HL-60 (cell line): ENCODE results near the gene PRKAG2.

Experiments used
- DNase-seq, 2 experiments: peaks; one replicate each; pipeline ENCODE4 v3.0.0-alpha.2; 2010 to 2020; ENCODE audit warnings: low read depth in 1 of 2, low spot score in 1 of 2
- H3K27ac ChIP-seq: fragments of 250-450 bp; sonication (Bioruptor Pico); replicated peaks from 2 replicates; pipeline ENCODE4 v1.5.1; 2020; ENCODE audit warnings: mild to moderate bottlenecking, moderate library complexity
- H3K27me3 ChIP-seq: fragments of 250-450 bp; sonication (Bioruptor Pico); 2 replicates; pipeline ENCODE4 v1.5.1; 2021; ENCODE audit warnings: mild to moderate bottlenecking, moderate library complexity; ENCODE audit not compliant: insufficient read depth, poor library complexity, severe bottlenecking
- H3K4me3 ChIP-seq: replicated peaks from 2 replicates; pipeline ENCODE4 v1.5.1; 2011; ENCODE audit warnings: mild to moderate bottlenecking, control low read depth, low read length; ENCODE audit not compliant: insufficient read depth
- GABPA ChIP-seq: IDR thresholded peaks from 2 replicates; pipeline ENCODE4 v1.6.1; 2012; ENCODE audit warnings: low read depth
- POLR2AphosphoS5 ChIP-seq: IDR thresholded peaks from 2 replicates; pipeline ENCODE4 v1.6.1; 2012; ENCODE audit warnings: low read depth
- SPI1 ChIP-seq: IDR thresholded peaks from 2 replicates; pipeline ENCODE4 v1.6.1; 2012; ENCODE audit warnings: low read depth, mild to moderate bottlenecking, borderline replicate concordance
- TF ChIP-seq, protein P1 (sequence below): IDR thresholded peaks from one replicate; pipeline ENCODE4 v1.5.1; 2011; ENCODE audit warnings: low read length, control low read depth, inconsistent platforms; ENCODE audit not compliant: insufficient read depth
- TF ChIP-seq, protein P2 (sequence below): IDR thresholded peaks from 2 replicates; pipeline ENCODE4 v1.6.1; 2012; ENCODE audit warnings: low read depth; ENCODE audit not compliant: insufficient replicate concordance

PRKAG2 gene

DNA sequence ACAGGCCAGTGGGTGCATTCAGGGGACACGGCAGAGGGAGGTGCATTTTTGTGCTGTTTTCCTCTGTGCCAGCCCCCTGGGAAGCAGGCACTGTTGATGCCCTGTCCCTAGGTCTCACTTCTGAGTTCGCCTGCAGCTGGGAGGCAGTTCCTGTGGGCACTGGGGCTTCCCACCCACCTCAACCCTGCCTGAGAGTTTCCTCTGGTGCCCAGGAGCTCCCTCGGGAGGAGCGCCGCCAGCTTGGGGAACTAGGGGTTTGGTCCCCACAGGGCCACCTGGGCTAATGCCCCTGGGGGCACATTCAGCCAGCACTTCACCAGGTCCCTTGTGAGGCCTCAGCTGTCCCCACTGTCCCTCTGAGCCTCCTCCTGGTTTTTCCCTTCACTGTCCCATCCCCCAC, 179.0 kb downstream of the PRKAG2 start:
- Histone ChIP-seq H3K27me3 (no peaks in the 10 kb centered on the region), H3K27ac (no peak overlapping the region), H3K4me3 (no peak overlapping the region)
- no peak for DNase-seq
- TF ChIP-seq, protein P1, sequence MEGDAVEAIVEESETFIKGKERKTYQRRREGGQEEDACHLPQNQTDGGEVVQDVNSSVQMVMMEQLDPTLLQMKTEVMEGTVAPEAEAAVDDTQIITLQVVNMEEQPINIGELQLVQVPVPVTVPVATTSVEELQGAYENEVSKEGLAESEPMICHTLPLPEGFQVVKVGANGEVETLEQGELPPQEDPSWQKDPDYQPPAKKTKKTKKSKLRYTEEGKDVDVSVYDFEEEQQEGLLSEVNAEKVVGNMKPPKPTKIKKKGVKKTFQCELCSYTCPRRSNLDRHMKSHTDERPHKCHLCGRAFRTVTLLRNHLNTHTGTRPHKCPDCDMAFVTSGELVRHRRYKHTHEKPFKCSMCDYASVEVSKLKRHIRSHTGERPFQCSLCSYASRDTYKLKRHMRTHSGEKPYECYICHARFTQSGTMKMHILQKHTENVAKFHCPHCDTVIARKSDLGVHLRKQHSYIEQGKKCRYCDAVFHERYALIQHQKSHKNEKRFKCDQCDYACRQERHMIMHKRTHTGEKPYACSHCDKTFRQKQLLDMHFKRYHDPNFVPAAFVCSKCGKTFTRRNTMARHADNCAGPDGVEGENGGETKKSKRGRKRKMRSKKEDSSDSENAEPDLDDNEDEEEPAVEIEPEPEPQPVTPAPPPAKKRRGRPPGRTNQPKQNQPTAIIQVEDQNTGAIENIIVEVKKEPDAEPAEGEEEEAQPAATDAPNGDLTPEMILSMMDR = no peak
- TF ChIP-seq POLR2AphosphoS5 = no peak
- TF ChIP-seq, protein P2, sequence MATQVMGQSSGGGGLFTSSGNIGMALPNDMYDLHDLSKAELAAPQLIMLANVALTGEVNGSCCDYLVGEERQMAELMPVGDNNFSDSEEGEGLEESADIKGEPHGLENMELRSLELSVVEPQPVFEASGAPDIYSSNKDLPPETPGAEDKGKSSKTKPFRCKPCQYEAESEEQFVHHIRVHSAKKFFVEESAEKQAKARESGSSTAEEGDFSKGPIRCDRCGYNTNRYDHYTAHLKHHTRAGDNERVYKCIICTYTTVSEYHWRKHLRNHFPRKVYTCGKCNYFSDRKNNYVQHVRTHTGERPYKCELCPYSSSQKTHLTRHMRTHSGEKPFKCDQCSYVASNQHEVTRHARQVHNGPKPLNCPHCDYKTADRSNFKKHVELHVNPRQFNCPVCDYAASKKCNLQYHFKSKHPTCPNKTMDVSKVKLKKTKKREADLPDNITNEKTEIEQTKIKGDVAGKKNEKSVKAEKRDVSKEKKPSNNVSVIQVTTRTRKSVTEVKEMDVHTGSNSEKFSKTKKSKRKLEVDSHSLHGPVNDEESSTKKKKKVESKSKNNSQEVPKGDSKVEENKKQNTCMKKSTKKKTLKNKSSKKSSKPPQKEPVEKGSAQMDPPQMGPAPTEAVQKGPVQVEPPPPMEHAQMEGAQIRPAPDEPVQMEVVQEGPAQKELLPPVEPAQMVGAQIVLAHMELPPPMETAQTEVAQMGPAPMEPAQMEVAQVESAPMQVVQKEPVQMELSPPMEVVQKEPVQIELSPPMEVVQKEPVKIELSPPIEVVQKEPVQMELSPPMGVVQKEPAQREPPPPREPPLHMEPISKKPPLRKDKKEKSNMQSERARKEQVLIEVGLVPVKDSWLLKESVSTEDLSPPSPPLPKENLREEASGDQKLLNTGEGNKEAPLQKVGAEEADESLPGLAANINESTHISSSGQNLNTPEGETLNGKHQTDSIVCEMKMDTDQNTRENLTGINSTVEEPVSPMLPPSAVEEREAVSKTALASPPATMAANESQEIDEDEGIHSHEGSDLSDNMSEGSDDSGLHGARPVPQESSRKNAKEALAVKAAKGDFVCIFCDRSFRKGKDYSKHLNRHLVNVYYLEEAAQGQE = no peak
- no peak for TF ChIP-seq GABPA
- TF ChIP-seq SPI1 = no peak

DNA sequence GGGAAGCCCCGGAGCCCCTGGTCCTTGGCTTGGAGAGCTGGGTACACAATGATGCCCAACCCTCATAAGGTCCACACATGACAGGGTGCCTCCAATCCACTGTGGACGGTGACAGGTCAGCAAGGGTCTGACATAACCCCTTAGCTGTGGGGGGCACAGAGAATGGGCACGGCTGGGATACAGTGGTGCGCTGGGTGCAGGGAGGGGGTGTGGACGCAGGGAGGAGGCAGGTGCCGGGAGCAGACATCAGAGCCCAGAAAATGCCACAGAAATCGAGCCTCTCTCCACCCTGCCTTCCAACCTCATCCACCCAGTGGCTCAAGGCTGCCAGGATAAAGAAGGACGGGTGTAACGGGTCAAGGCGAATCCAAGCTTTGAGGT, 179.4 kb downstream of the PRKAG2 start:
- Histone ChIP-seq H3K27ac (no peak overlapping the region), H3K4me3 (no peak overlapping the region), H3K27me3 (no peaks in the 10 kb centered on the region)
- DNase-seq = no peak
- no peak for TF ChIP-seq POLR2AphosphoS5

DNA sequence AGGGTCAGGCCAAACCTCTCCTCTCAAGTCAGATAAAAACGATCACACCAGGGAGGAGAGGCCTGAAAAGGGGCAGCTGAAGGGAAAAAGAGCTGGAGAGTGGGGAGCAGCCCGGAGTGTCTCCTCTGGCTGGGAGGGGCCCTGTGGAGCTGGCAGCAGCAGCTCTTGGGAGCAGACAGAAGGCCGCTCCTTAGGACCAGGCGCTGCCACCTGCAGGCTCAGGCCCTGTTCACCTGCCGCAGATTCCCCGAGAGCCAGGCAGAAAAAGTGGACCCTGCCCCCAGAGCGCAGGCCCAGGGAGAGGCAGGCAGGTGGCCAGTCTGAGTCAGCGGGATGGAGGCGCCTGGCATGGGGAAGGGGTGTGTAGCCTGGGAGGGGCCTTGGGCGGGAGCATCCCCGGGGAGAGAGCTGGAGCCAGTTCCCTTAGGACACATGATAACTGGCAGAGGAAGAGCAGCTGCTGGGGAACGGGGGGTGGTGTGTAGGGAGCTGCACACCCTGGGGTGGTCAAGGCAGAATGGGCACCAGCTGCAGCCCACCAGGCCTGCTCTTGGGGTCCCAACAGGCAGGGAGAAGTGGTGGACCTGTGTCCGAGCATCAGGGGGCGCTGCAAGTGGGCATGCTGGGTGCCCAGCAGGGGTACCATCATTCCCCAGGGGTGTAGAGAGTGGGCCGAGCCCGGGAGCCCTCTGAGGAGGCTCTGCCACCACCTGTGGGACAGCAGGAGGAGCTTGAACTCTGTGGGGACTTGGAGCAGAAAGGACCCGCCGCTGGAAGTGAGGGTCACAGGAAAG, 180.0 kb downstream of the PRKAG2 start:
- no peak for DNase-seq
- TF ChIP-seq, protein P1 = no peak
- TF ChIP-seq POLR2AphosphoS5 (no peak), GABPA (no peak), SPI1 (no peak)
- TF ChIP-seq, protein P2 = no peak
- Histone ChIP-seq H3K4me3 (no peak overlapping the region), H3K27ac (no peak overlapping the region), H3K27me3 (no peaks in the 10 kb centered on the region)

DNA sequence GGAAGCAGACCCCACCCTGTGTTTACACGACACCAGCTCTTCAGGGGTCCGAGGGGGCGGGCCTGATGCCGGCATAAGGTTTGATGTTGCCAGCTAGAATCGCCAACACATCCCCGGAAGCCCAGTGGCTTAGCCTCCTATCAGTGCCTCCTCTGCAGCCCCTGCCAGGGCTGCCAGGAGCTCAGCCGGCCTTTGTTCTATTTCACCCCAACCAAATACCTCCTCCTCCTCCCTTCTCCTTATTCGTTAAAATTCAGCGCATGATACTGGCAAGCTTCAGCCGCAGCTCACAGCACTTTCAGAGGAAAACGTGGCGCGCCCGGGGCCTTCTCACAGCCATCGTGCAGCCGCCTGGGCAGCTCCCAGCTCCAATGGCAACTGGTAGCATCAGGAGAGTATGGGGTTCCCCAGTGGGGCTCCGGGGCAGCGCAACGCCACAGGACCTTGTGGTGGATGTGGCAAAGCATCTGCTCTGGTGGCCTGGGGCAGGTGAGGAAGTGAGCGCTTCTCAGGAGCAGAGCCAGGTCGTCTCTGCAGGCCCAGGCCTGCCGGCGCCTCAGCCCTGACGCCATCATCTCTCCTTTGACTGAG, 180.9 kb downstream of the PRKAG2 start:
- Histone ChIP-seq H3K4me3 (no peak overlapping the region), H3K27ac (no peak overlapping the region), H3K27me3 (no peaks in the 10 kb centered on the region)
- no peak for DNase-seq
- TF ChIP-seq SPI1 (no peak), GABPA (no peak), POLR2AphosphoS5 (no peak)
- TF ChIP-seq, protein P1 = no peak
- TF ChIP-seq, protein P2 = no peak
